ENCODE data around the gene FAM184A.
"Not testable (repeated sequence)": the region's sequence is repeated elsewhere in the genome, so short reads cannot be mapped to it uniquely, and the experiment has no call there.

FAM184A gene

DNA sequence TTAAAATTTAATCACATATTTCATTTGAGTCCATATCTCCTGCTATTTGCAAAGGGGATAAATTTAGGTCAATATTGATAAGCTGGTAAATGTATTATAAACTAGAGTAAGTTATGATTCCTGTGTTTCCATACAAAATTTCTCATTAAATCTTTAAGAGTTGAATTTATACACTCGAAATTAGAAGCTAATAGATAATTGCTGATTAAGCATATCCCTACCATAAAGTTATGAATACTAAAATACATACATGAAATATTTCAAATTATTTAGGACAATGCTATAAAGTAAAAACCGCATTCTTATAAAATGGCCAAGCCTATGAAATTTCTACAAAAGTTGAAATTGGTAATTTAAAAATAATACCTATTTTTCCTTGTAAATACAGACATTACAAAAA, 71.5 kb downstream of the FAM184A start:
- no peak for DNase-seq

DNA sequence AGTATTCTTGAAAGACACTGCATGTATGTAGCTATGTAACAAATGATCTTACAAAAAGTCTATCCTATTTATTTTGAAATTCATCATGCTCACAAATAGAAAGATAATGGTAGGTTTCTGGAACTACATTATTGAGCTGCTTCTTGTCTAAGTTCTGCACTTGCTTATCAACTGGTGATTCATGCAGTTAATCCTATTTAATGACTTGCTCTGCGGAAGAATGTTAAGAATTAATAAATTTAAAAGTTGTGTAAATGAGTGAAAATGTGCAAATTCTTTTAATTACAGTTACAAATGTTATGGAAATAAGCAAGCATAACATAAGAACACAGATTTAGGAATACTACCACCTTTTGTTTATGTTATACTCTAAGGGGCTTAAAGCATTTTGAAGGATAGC, 76.4 kb downstream of the FAM184A start:
- DNase-seq, result no peak

DNA sequence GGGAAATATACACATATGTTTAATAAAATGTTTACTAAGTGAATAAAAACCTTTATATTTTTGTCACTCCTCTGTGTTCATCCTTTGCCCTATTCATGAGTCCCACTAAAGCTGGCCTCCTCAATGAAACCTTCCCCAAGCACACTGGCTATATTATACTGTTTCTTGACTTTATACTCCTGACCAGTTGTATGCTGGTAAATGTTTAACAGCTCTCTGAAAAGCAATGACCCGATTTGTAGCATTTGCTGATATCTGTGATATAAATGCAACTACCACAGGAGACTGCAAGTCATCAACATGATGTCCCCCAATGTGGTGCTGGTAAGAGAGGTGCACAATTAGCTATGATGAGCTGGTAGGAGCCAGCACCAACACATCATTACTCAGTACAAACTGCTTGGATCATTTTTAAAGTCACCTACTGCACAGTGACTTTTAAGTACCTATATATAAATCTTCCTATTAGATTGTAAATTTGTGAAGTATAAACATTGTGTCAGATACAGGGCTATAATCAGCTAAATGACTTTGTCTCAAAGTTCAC, 78.9 kb downstream of the FAM184A start:
- no peak for DNase-seq

DNA sequence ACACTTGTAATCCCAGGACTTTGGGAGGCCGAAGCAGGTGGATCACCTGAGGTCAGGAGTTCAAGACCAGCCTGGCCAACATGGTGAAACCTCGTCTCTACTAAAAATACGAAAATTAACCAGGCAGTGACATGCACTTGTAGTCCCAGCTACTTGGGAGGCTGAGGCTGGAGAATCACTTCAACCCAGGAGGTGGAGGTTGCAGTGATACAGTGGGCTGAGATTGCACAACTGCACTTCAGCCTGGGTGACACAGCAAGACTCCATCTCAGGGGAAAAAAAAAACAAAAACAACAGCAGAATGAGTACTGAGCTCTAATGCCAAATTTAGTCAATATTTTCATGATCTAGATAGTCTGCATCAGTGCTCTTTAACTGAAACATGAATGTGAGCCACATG, 81.0 kb downstream of the FAM184A start:
- DNase-seq, result not testable (repeated sequence)

DNA sequence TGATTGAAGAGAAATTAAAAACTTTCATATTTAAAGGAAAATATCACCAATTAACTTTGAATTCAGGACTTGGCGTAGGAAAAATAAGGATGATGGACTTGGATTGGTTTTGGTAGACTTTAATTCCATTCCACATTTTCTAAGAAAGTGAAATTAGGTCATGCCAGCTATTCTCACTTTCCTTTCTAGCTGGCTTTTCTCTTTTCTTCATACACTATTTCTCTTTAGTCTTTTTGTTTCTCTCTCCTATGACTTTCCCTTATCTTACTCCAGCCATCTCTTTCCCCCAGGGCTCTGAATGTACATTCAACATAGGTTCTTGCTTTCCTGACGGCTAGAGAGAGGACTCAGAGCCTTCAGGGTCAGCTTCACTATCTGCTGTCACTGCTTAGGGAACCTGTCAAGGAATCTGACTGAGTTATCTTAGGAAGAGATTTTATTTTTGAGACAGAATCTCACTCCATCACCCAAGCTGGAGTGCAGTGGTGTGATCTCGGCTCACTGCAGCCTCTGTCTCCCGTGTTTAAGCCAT, 82.1 kb downstream of the FAM184A start:
- DNase-seq, result no peak

DNA sequence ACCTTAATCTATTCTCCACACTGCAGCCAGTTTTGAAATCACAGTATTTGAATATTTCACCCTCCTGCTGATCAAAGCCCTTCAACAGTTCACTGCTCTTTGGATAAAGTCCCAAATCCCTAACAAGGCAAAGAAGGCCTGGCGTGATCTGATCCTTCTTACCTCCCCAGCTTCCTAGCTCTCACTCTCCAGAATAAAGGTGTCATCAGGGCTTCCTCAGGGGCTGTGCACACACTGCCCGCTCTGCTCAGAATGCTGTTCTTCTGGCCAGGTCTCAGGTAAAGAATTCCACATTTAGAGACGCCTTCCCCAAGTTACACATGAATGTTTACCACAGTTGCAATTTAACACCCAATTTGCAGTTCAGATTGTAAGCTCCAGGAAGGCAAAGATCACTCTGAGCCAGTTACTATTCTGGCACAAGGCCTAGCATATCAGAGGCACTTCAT, 84.6 kb downstream of the FAM184A start:
- no peak for DNase-seq

DNA sequence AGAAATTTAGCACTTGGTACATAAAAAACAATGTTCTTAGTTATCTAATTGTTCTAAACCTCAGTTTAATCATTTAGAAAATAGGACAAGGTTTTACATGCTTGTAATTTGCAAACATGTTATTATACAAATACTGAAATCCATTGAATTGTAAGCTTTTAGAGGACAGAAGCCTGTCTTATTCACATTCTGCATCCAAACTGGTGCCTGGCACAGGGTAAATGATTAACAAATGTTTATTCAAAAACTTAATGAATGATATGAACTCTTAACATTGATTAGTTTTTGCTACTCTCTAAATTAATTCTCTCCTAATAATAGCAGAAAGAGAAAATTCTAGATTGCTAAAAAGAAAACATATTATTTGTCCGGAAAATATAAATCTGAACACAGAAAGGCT, 85.1 kb downstream of the FAM184A start:
- no peak for DNase-seq

DNA sequence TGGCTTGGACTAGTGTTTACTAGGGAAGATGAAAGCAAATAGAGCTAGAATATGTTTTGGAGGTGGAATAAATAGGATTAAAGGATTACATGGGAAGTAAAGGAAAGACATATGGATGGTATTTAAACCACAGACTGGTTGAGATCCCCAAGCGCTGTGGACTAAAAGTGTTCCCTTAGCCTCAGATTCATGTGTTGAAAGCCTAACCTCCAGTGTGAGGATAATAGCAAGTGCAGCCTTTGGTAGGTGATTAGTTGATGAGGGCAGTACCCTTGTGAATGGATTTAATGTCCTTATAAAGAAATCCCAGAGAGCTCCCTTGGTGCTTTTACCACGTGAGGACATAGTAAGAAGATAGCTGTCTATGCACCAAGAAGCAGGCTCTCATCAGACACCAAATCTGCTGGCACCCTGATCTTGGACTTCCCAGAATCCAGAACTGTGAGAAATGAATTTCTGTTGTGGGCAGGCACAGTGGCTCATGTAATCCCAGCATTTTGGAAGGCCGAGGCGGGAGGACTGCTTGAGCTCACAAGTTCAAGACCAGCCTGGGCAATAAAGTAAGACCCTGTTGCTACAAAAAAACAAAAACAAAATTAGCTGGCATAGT, 86.2 kb downstream of the FAM184A start:
- no peak for DNase-seq

DNA sequence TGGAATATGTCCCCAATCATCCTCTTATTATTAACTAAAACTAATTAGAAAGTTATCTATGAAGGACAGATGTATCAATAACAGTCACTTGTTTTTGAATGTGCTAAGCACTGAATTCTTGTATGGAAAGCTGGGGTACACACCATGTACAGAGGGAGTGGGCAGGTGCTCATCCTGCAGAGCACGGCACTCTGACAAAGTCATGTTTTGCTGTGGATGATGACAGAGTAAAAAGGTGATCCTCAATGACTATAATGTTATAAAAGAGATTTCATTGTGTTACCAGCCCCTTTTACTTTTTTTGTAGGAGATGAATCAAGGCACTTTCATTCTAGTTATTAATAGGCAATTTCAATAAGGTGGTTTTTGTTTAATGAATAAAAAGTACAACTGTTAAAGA, 92.2 kb downstream of the FAM184A start:
- no peak for DNase-seq

DNA sequence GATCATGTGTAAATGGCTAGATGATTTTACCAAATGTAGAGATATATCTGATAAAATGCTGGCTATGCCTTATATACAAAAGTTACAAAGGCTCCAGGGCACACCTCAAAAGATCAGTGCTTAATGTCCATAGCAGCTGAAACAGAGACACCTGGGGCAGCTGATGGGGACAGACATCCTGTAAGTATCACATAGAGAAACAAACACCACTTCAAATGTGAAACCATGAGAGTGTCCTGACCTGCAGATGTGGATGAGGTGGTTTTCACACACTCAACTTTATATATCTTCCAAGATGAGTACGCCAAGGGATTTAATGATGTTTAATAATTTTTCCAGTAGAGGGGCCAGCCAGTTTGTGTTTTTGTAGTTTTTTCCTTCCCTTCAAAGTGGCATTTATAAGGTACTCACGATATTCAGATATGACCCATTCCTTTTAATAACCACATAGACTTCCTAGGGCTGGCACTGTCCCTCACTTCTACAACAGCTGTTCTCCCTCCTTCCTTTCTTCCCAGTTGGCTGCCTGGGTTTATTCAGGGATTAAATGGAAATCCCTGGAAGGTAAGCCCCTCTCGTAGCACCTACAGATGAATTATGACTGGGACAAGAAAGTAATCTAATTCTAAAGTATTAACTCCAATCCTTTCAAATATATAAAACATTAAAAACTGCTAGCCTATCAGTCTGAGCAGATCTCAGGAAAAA, 93.2 kb downstream of the FAM184A start:
- DNase-seq, result no peak

DNA sequence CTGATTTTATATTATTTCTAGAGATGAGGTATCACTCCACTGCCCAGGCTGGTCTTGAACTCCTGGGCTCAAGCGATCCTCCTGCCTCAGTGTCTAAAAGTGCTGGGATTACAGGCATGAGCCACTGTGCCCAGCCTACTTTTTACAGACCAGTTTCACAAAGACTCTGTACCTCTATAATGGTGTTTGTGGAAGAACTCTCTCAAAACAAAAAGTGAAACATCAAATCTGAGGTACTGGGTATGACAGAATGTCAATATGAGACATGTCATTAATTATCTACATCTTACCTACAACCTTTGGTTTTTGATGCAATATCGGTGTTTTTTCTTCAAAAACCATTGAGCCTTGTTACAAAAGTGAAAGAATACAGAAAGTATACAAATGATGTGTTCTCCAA, 94.1 kb downstream of the FAM184A start:
- DNase-seq, result no peak

DNA sequence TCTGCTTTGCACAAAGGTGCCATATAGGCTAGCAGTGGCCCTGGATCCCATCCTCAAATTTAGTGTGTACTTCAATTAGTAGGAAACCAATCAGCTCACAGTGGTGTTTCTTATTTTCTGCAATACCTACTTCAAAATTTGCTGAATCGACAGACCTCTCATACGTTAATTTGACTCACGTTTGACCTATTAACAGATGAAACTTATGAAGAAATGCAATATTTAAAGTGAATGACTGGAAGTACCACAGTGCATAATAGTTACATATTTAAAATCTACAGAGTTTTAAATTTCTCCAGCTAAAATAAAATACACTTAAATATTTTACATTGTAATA, 95.9 kb downstream of the FAM184A start:
- DNase-seq, result no peak

DNA sequence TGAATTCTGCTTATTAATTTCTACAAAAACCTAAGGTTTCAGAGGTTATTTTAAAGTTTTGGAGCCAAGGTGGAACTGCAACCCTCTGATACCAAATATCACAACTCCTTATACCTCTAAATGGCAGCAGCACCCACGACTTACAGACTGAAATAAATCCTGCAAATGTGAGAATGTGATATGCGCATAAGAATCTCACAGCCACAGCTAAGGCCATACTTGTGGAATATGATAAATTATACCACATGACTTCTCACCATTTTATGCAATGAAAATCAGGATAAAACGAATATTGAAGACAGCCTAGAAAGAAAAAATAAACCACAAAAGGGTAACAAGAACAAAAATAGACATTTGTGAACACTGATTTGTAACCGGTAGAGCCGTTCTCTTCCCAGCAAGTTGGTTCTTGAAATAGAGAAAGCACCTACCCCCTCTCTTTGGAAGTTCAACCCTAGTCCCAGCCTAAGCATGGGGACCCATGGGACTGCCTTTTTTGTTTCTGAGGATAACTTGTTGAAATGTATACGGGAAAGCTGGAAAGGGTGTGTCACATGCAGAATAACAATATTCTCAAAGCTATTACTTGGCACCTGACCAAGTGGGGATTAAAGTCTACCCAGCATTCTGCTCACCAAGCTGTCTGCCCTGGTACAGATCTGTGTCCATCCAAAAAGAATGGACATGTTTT, 96.4 kb downstream of the FAM184A start:
- no peak for DNase-seq

DNA sequence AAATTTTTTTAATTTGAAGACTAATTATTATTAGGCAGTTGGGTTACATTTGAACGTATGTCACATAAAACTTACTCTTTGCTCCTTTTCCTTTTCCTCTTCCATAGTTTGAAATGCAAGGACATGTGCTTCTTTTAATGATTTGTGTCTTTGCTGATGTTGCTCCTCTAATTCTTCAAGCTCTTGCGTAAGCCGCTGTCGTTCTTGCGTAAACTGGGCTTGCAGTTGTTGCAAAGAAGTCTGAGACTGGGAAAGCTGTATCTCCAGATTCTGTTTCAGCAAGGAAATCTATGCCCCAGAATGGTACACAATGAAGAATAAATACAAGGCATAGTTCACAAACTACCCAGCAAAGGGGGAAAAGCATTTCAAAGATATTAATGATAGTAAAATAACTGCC, 98.4 kb downstream of the FAM184A start:
- DNase-seq, result no peak

DNA sequence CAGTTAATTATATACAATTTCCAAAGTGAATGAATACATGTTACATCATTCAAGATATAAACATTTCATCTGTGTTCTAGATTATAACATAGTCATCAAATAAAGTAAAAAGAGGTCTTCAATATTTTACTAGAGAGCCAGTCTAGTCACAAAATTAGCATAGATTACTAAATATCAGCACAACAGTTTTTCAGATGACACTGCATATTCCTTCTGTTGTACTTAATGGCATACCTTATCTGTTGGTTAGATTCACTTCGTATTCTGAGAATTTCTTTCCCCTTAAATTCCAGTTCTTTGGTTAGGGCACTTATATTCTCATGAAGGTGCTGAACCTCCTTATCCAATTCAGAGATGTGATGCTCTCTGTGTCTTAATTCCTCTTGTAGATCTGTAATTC, 103.7 kb downstream of the FAM184A start:
- DNase-seq, result no peak

DNA sequence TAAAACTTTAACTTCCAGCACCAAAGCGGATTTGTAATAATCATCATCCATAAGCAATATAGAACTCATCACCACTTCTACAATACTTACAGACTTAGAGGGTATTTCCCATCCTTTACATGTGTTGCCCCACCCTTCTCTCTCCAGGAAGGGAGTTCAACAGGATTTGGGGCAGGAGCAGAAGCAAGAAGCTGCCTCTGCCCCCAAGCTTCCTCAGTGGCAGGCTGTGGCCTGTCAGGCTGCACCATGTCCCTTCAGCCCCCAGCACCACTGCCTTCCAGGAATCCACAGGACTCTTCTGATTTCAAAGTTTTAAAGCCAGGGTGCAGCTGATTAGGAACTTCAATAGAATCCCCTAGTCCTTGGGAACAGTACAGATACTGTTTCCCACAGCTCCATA, 106.8 kb downstream of the FAM184A start:
- no peak for DNase-seq

DNA sequence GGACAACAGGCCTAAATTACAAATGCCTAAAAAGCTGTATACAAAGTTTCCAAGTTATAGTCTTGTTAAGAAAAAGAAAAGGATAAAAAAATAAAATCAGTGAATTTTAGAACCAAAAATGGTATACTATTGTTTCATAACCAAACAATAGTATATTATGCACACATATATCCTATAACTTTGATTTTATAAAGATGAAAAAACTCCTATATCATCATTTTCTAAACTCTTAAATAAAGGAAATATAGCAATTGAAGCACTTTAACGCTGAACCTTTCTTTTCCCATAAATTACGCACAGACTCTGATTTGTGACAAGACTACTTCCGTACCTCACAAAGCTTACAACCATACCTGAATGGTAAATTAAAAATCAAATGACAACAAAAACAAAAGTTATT, 107.6 kb downstream of the FAM184A start:
- DNase-seq, result no peak

DNA sequence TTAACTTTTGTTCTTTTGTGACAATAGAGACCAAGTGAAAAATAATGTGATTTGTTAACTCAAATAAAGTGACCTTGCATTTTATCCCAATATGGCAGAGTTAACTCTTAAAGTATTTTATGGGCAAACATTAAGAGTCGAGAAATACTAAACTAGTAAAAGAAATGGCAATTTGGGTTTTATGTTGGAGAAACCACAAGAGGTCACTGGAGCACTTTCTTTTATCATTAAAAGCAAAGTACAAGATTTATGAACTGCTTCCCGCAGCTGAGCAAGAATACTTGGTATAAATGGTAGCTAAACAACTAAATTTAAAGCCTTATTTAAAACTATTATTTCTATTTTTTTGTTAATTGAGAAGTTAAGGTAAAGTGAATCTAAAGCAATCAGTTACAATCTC, 110.0 kb downstream of the FAM184A start:
- no peak for DNase-seq

DNA sequence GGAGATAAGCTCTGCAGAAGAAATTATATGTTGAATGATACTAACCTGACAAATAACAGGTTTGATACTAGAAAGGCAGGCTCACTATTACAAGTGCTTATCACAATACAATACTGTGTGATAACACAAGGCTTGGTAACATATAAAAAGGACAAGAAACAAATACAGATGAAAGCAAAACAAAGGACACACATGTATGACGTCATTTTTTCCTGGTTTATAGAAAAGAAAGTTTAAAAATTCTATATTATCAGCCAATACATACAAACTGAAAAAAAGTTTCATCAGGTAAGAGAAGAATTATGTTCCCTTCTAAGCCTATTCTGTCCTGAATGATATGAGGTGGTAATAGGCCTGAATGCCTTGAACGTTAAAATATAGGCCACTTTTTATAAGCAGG, 111.2 kb downstream of the FAM184A start:
- no peak for DNase-seq

DNA sequence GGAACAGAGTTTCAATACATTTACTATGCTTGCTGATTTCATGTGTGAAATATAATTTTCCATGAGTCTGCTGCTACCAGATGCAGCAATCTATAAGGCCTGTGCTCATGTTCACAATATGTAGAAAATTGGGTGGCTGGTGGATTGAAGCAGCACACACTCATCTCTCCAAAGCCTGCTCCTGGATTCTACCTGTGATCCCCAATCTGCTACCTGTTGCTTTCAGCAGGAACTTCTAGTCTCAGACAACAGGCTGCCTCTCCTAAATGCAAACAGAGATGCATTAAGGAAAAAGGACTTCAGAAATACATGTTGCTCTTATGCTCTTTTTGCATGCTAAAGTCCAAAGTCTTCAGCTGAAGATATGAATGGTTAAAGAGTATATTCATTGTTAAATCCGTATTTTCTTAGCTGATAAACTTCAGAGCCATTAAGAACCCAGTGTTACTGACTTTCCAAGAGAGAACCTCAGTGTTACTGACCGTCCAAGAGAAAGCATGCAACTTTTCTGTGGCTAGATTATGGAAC, 112.6 kb downstream of the FAM184A start:
- DNase-seq, result no peak

DNA sequence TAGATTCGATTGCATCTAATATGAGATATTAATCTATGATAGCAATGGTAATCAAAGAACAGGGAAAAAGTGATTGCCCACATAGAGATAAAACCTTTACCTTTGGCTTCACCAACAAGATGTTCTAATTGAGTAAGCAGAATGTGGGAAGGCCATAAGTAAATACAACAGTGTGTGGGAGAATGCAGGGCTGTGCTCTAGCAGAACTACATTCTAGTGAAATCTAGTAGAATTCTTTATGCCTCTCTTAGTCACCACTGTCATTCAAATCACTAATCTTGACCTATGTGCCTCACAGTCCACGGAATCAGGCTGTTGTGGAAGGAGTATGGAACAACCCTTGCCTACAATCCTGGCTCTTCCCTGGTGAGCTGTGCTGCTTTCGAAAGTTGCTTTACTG, 113.1 kb downstream of the FAM184A start:
- no peak for DNase-seq

DNA sequence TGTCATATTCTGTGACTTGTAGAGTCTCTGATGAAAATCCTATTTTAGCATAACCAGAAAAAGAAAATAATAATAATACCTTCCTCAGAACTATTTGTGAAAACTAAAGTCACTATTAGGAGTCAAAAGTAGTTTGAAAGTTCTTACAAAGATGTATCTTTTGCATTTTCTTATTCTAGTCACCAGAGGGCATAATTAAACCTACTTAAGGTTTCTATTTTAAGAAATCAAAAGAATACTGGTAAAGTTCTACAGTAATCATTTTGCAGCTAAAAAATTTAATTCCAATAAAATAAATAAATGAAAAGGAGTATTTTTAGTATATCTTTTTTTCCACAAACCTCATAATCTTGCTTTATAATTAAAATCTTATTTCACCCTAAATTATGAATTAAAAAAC, 115.5 kb downstream of the FAM184A start:
- DNase-seq, result no peak

DNA sequence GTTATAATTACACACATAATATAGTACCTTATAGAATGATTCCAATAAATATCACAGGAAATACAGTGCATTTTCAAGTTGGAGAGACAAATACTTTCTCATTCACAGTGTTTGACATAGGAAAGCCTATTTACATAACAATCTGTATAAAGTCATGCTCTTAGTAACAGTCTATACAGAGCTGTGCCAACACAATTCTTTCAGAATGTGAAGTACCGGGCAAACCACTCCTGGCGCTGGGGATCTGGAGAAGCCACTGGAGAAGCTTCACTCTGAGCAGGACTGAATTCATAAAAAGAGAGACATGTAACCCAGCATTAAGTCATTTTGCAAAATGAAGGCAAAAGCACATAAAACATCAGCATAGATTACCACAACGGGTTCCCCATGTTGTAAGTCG, 118.6 kb downstream of the FAM184A start:
- DNase-seq, result no peak

DNA sequence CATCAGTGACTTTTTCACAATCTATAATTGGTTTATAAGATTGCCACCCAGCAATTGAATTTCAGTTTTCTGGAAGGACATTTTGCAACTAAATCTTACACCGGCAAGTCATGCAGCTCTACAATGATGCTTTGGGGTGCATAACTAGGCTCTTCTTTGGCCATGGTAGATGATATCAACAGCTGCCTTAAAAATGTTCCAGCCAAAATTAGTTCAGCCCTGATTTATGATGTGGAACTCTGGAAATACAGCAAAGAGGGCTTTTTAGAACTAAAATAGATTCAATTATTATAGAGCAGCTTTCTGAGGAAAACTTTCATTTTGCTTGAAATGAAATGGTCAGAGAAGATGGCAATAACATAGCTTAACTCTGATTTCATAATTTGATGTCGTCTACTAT, 125.1 kb downstream of the FAM184A start:
- no peak for DNase-seq

Measured in stimulated activated CD4-positive, alpha-beta T cell treated with anti-CD3 and anti-CD28 coated beads, Interleukin-4, amount 100 ng/mL, for 4 hours (primary cell).